ENCODE results near the gene ASB18.
A peak's percentile ranks its signal among the peaks of the same experiment; 100 is the strongest.

ASB18 gene

GRCh38 chr2:236177604-236177966 lies 86.6 kb downstream of the ASB18 start:
- CTCF ChIA-PET = interaction anchor here (0.6 to 1.3 kb wide), 4 partner anchors 22 to 398 kb away, joined by 3 to 6 read pairs (median 3); no protein-coding TSS in a partner anchor
- no peak overlapping the region for H3K27ac ChIP-seq

DNA sequence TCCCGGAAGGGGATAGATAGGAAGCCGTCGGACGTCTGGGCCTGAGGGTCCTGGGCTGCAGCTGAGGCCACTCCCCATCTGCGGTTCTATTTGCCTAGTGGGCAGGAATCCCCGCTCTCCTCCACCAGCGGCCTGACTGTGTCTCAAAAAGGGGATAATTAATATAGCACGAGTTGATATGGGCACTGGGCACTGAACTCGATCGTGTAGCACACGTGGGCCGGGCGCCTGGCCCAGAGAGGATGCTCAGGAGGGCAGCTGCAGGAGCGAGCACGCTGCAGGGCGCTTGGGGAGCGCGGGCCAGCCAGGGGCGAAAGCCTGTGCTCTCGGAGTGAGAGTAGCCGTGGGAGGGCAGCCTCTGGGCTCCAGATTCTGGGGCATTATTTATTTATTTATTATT lies 87.3 kb downstream of the ASB18 start:
- no peak for TF ChIP-seq CTCF (conservative IDR thresholded peaks at IDR 0.05; ENCODE audit: low read depth)
- H3K27ac ChIP-seq = no peak overlapping the region
- no peak for DNase-seq (ENCODE audit: low spot score)
- CTCF ChIA-PET = interaction anchor here (0.7 to 1.3 kb wide), 2 partner anchors 371 to 398 kb away, joined by 3 to 6 read pairs; no protein-coding TSS in a partner anchor
- POLR2A ChIA-PET (ENCODE audit: low non-redundant PET) = no interaction called here

More at GRCh38 chr2:236177604-236177966, 86.6 kb downstream of the ASB18 start:
- no peak for TF ChIP-seq CTCF (conservative IDR thresholded peaks at IDR 0.05; ENCODE audit: low read depth)
- POLR2A ChIA-PET (ENCODE audit: low non-redundant PET) = no interaction called here
- no peak for DNase-seq (ENCODE audit: low spot score)

DNA sequence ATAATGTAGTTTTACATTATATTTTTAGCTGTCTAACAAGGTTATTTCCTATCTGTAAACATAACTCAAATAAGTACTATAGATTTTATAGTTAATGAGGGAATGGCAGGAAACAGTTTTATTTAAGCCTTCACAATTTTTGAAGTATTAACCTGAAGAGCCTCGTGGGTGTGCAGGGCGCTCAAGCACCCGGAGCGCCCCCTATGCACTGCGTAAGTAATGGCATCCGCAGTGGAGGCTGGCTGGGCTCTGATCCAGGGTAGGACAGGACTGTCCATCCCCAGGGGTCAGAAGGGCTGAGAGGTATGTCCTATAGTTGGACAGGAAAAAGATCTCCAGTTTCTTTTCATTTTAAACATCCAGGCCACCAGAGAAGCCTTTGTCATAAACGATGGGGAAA lies 87.8 kb downstream of the ASB18 start:
- TF ChIP-seq CTCF (conservative IDR thresholded peaks at IDR 0.05; ENCODE audit: low read depth) = peak; percentile 29
- no peak for DNase-seq (ENCODE audit: low spot score)
- H3K27ac ChIP-seq = no peak overlapping the region
- CTCF ChIA-PET = interaction anchor here (0.7 to 1.5 kb wide), 2 partner anchors 144 to 397 kb away, joined by 3 to 4 read pairs; no protein-coding TSS in a partner anchor
- POLR2A ChIA-PET (ENCODE audit: low non-redundant PET) = no interaction called here

DNA sequence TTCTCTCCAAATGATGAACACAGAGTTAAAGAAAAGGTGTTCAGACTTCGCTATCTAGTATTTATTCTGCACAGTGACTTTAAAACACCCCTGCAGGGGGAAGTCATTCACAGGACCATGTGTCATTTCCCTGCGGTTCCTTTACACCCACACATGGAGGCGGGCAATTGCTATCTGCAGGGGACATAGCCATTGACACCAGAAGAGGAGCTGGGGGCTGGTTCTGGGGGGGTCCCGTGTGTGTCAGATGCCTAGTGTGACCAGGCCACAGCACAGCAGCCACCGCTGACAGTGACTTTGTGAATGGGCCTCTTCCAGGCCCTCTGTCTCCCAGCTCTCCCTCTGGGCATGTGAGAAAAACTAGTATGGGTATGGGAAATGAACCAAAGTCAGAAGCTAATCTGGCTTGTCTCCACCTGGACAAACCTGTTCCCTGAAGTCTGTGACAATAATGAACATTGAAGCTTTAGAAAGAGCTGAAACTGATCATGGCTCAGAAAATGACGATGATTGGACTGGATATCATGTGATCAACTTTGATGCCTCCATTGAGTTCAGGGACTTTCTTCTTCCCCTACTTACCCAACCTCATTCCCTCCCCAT lies 88.6 kb downstream of the ASB18 start:
- TF ChIP-seq CTCF (conservative IDR thresholded peaks at IDR 0.05; ENCODE audit: low read depth) = no peak

DNA sequence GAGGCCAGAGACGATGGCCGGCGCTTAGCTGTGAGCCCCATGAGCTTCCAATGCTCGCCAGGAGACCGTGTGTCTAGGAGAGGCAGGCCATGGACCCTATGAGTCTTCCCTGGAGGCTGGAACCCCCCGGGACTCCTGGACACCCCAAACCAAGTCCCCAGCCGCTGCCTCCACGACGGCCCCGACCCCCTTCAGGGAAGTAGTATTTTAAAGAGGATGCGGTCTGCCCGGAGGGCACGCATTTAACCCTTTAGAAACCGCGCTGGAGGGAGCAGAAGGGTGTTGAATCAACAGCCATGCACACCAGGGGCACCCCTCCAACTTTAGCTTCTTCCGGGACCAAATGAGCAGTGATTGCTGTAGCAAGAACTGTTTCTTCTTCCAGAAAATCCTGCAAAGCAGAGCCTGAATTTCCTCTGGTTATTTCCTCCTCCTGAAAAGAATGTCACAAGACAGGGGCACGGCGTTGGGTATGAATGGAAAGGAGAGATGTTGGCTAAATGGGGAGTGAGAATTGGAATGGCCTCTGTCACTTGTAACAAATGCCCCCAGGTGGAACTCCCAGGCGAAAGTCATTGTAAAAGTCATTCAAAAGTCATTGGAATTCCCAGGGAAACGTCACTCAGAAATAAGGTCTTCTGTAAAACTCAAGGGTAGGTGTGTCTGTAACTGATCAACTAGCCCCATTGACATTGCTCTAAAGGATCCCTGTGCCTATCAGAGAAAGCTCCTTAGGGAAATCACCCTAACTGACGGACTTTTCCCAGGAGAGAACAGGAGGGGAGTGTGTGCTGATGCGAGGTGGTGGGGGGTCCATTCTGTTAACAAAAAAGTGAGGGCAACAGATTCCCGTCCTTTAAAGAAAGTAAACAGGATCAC lies 90.2 kb downstream of the ASB18 start:
- ChIA-PET POLR2A (ENCODE audit: low non-redundant PET) (no interaction called here), CTCF (no interaction called here)
- TF ChIP-seq CTCF (conservative IDR thresholded peaks at IDR 0.05; ENCODE audit: low read depth) = no peak
- H3K27ac ChIP-seq = no peak overlapping the region
- no peak for DNase-seq (ENCODE audit: low spot score)

More for the DNA sequence above, 88.6 kb downstream of the ASB18 start:
- ChIA-PET CTCF (interaction anchor here (0.6 to 1.5 kb wide), 3 partner anchors 143 to 899 kb away, joined by 3 to 4 read pairs (median 3); no protein-coding TSS in a partner anchor), POLR2A (ENCODE audit: low non-redundant PET) (no interaction called here)
- no peak for DNase-seq (ENCODE audit: low spot score)
- H3K27ac ChIP-seq = no peak overlapping the region

GRCh38 chr2:236173036-236173728 lies 91.0 kb downstream of the ASB18 start:
- no peak overlapping the region for H3K27ac ChIP-seq
- TF ChIP-seq CTCF (conservative IDR thresholded peaks at IDR 0.05; ENCODE audit: low read depth) = no peak
- no peak for DNase-seq (ENCODE audit: low spot score)
- ChIA-PET POLR2A (ENCODE audit: low non-redundant PET) (no interaction called here), CTCF (no interaction called here)

All from RWPE1 (cell line).